Left renal cortex interstitium (tissue), 4 donors: ENCODE results near the gene RABL6. TPM values are rescaled to one million over a fixed set of nuclear protein-coding genes. Genes with fewer than 3 reads are reported as not detected.

Experiments
- DNase-seq, 4 donors: peaks; one replicate each; pipeline ENCODE4 v3.0.0-alpha.2; 2013; ENCODE audit warnings: low read depth in 4 of 4, low spot score in 2 of 4, missing footprints in 1 of 4
- polyA plus RNA-seq, 4 donors: library from polyadenylated mRNA; unstranded; fragments of 120-200 nt; gene quantifications; one replicate each; pipeline ENCODE4 v1.2.1, GENCODE V29; 2013; ENCODE audit not compliant: insufficient read length in 4 of 4

Gene RABL6
- polyA plus RNA-seq, 4 donors = 55.1 to 83.6 (median 75.9) TPM

GRCh38 chr9:136814725-136815421, 7.1 kb downstream of the RABL6 start:
- no peak for DNase-seq

- no peak for DNase-seq
Measured at GRCh38 chr9:136815422-136815782, 7.7 kb downstream of the RABL6 start.

GRCh38 chr9:136820971-136821825, 13.4 kb downstream of the RABL6 start:
- no peak for DNase-seq

- no peak for DNase-seq
Measured at GRCh38 chr9:136821826-136822544, 14.2 kb downstream of the RABL6 start.

- no peak for DNase-seq
Measured at GRCh38 chr9:136823136-136824046, 15.6 kb downstream of the RABL6 start.

GRCh38 chr9:136824496-136825225, 16.9 kb downstream of the RABL6 start:
- no peak for DNase-seq

- DNase-seq = no peak
Measured at GRCh38 chr9:136825295-136826187, 17.8 kb downstream of the RABL6 start.

- DNase-seq = no peak
Measured at GRCh38 chr9:136826188-136826541, 18.4 kb downstream of the RABL6 start.

- no peak for DNase-seq
Measured at GRCh38 chr9:136826703-136827582, 19.2 kb downstream of the RABL6 start.

- no peak for DNase-seq
Measured at GRCh38 chr9:136827794-136828473, 20.2 kb downstream of the RABL6 start.

GRCh38 chr9:136828474-136829140, 20.9 kb downstream of the RABL6 start:
- no peak for DNase-seq

GRCh38 chr9:136829412-136829811, 21.7 kb downstream of the RABL6 start:
- no peak for DNase-seq

- no peak for DNase-seq
Measured at GRCh38 chr9:136829981-136830885, 22.5 kb downstream of the RABL6 start.

- DNase-seq = no peak
Measured at GRCh38 chr9:136831002-136831719, 23.4 kb downstream of the RABL6 start.

- DNase-seq = no peak
Measured at GRCh38 chr9:136831720-136832104, 24.0 kb downstream of the RABL6 start.
